NCI-H1417 (cell line): Measurements from ENCODE around the gene MLLT3.

Source experiments
- DNase-seq, 3 experiments: peaks; one replicate each; lab custom pipeline; 2025; lab: John Stamatoyannopoulos, UW

MLLT3 gene

GRCh38 chr9:20417373-20418080 is 204.8 kb downstream of the MLLT3 start:
- DNase-seq: peak in 1 of 3 experiments; percentile 7

DNA sequence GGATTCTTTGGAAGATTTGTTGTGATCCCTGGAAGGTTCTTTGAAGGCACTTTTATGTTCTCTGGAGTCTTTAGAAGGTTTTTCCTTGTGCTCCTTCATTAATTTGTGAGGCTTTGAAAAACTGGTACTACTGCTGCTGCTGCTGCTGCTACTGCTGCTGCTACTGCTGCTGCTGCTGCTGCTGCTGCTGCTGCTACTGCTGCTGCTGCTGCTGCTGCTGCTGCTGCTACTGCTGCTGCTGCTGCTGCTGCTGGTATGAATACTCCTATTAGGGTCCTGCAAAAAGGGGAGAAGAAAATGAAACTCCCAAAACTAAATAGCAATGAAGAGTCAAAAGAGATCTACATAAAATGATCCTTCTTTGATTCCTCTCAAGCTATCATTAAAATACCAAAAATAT is 208.1 kb downstream of the MLLT3 start:
- DNase-seq: no peak

DNA sequence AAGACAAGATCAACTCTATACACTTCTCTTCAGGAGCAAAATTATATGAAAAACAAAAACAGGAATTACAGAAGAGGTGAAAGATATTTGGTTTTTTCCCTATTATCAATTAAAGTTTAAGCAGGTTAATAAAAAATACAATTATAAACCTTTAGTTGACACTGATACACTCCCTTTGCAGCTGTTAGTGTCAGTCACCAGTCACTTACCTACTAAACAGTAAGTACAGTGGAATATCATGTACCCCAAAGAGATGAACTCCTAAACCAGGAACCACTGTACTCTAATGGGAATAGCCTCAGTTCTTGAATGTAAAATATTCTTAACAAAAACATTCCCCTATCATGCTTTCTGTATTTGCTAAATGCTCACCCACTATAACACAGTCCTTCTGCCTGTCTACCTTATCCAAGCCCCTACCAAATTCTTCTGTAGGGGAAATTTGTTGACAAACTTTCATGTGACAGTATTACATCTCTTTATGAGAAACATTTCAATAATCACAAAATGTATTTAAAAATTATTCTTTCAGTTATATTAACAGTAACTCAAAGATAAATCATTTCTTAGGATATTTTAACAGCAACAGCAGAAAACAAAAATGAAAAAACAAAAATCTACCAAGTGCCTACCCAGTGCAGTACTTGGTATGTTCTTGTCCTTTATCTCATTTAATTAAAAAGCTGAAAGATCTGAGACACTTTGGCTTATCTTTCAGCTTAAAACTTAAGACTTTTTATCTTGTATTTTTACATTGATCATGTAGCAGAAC is 212.8 kb downstream of the MLLT3 start:
- DNase-seq: no peak

DNA sequence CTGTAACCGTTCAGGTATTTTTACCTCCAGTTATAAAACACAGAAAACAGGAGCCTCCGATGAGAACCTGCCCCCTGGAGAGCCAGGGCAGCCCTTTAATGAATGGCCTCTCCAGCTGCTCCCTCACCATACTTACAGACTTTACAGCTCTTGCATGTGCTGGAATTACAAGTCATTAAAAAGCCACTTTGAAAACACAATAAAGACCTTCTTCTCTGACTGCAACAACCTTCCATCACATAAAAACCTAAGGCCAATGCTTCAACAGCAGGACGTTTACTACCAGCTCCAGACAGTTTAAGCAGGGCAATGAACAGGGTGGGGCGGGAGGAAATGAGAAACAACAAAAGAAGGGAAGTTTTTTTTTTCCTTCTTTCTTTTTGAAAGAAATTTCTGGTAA is 213.8 kb downstream of the MLLT3 start:
- DNase-seq: peak in 1 of 3 experiments; percentile 3

DNA sequence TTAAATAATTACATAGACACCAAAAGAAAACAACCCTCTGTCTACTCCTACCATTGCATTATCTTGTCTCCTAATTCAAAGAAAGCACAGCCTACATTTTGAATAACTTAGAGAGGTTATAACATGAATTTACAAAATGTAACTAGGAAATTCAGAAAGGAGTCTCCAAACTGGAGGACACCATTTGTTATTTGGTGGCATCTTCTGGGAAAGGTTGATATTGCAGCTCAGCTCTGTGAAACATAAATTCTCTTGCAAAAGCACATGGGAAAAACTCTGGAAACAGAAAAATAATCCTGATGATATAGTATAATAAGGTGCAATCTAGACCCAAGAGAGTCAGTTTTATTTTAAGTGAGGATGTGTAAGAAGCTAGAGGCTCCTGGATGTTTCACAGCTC is 215.3 kb downstream of the MLLT3 start:
- DNase-seq: no peak

DNA sequence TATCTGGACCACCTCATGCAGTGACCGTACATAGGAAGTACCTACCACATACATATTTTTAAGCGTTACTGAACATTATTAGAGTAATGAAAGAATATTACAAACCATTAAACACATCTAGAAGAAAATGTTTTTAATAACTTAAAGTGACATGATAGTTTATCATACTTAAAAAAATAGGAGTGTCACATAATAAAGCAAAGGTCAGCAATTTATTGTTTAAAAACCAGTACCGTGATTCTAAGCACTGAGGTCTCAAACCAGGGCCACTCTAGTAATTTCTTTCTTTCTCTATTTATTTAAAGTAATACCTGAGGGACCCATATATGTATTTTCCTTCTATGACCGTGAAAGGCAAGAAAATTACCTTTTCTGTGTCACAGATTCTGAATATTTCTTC is 216.0 kb downstream of the MLLT3 start:
- DNase-seq: no peak

DNA sequence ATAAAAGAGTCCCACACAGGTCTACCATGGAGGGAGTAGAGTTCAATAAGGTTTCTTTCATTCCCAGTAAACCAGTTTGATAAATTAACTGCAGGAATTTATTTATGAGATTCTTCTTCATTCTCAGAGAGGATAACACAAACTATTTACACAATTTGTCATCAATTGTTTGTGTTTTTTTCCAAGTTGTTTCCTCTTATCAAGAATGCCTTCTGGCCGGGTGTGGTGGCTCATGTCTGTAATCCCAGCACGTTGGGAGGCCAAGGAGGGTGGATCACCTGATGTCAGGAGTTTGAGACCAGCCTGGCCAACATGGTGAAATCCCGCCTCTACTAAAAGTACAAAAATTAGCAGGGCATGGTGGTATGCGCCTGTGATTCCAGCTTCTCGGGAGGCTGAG is 216.7 kb downstream of the MLLT3 start:
- no peak for DNase-seq

DNA sequence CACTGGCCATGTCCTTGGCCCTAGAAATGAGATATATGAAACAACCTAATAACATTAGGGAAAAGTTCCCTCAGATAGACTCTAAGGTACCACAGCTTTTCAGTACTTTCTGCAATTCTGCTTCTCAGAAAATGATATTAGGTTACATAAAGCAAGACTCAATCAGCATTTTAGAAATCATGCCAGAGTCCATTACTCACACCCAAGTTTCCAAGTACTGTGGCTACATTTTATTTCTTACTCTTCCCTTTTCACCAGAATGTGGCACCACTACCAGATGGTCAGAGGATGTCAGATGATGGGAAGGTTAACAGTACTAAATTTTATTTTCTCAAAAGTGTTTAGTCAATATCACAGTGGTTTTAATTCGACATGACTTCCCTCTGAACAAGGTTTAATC is 217.2 kb downstream of the MLLT3 start:
- DNase-seq: no peak

DNA sequence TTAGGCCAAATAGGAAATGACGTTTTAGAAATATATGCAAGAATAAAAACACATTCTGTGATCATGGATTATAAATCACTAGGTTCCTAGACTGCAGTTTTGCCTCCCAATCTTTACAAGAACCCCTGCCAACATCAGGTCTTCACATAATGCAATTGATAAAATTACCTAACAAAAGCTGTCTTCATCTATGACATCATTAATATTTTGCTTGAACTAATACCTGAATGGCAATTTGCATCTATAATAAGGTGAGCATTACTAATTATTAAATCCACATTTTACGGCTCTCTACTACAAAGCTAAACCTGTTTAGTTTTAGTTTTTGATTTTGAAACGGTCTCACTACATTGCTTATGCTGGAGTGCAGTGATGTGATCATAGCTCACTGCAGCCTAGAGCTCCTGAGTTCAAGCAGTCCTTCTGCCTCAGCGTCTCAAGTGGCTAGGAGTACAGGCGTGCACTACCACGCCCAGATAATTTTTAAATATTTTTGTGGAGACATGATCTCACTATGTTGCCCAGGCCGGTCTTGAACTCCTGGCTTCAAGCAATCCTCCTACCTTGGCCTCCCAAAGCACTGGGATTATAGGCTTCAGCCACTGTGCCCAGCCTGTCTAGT is 218.0 kb downstream of the MLLT3 start:
- no peak for DNase-seq

DNA sequence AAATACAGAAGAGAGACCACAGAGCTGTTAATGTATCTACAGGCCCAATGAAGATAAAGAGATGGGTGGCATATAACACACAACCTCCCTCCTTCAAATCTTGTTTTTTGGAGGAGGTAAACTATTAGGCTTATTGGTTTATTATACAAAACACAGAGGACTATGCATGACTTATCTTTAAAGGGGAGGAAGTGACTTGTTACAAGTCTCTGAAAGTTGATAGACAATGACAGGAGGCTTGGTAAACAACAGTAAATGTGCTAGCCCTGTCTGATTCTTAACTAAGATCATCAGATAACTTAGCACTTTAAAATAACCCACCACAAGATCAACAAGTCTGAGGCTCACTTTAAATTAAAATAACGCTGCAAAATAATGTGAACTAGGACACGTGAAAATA is 219.0 kb downstream of the MLLT3 start:
- DNase-seq: no peak

DNA sequence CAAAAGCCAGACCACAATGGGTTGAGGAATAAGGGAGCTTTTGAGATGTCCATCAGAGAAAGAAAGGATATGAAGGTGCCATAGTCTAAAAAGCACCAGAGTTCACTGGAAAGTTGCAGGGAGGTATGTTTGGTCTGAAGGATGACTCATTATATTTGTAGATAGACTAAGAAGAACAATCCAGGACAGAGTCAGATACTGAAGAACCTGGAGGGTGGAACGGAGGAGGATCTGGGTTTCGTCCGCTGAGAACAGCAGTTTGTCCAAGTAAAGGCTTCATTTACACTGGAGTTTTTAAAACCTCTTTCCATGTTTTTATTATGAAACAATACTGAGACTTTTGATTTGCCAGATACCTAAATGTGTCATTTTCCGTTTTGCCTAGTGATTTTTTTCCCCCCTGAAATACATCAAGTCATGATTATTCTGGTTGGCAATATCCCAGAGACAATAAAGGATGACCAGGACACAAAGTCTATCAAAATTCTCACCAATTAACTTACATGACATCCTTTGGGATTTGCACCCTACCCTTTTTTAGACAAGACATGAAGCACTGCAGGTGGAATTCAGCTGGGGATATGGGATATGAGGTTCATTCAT is 219.9 kb downstream of the MLLT3 start:
- no peak for DNase-seq

DNA sequence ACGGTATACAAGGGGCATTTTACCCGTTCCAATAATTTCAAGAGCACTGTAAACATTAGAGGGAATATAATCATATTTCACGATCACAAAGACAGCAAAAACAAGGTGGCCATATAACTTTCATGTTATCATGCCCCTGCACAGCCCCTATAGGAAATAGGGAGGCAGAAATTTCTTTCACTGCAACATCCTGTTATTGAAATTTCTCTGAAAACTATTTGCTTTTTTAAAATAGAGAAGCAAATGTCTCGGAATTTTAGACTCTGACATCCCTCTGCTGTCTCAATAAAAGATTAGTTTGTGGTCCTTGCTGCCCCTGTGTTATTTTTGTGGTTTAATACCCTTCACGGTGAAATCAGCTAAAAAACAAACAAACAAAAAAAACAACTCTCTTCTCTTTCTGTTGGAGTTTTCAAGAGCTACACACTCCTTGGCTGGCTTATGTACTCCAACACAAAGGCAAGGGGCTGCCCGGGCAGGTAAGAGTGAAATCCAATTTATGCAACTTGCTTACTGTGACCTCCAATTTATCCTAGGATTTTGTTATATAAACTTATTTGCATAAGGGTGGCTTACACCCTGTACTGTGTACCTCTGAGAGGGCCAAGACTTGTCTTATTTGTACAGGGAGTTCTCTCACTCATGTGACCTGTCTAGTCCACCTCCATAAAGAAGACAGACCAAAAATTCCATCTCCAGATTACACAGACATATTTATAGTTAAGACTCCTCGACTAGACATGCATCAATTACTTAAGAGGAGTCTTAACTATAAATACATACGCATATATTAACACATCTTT is 223.6 kb downstream of the MLLT3 start:
- DNase-seq: peak in 1 of 3 experiments; percentile 17

GRCh38 chr9:20397348-20397747 is 225.0 kb downstream of the MLLT3 start:
- no peak for DNase-seq

- DNase-seq: no peak
These were observed 225.8 kb downstream of the MLLT3 start for GRCh38 chr9:20396509-20396908.

GRCh38 chr9:20395651-20396050 is 226.6 kb downstream of the MLLT3 start:
- DNase-seq: no peak

DNA sequence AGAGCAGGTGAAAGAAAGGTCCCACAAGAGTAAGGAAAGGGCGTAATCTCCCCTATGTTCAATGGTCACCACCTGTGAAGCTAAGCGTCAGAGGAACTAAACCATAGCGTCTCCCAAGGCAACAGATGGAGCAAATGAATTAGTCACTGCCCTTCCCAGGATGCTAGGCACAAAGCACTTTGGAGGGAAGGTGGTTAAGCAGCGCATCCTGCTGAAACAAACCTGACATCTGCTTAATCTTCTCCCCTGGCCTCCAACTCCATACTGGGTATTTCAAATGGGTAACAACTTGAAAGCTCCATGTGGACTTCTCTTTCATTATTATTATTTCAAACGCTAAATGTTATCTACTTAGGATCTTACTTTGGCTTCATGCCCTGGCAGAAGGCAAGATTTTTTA is 227.3 kb downstream of the MLLT3 start:
- DNase-seq: no peak

DNA sequence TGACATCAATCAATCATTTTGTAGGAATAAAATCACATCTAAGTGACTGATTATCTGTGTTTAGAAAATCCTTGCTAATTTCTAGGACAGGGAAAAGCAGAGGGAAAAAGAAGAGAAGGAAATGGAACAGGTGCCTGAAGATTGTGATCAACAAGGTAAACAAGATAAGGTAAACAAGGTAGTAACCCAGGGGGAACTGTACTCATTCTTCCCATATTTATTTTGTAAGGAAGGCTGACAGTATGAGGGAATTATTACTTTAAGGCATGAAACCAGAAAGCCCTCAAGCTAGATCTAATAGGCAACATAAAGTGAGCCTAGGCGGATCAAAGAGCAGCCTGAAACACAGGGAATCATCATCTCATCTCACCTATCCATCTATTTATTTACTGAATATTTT is 231.1 kb downstream of the MLLT3 start:
- DNase-seq: peak in 1 of 3 experiments; percentile 8

- no peak for DNase-seq
These were observed 231.9 kb downstream of the MLLT3 start for GRCh38 chr9:20390400-20390799.

- no peak for DNase-seq
These were observed 235.2 kb downstream of the MLLT3 start for GRCh38 chr9:20387062-20387461.

DNA sequence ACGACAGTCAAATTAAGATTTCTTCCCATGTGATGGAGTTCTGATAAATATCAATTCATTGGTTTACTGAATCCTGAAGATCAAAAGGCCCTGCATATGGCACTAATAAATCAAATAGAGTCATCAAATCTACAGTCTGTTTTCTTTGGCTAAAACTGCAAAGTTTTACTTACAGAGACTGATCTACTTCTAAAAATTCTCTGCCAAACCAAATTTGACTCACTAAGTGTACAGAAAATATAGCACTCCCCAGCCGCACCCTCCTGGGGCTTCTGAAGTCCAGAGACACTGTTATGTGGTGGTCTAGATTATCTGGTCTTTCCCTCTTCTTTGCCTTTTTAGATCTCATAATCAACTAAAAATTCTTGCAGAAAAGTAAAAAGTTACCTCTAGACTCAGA is 237.7 kb downstream of the MLLT3 start:
- no peak for DNase-seq

DNA sequence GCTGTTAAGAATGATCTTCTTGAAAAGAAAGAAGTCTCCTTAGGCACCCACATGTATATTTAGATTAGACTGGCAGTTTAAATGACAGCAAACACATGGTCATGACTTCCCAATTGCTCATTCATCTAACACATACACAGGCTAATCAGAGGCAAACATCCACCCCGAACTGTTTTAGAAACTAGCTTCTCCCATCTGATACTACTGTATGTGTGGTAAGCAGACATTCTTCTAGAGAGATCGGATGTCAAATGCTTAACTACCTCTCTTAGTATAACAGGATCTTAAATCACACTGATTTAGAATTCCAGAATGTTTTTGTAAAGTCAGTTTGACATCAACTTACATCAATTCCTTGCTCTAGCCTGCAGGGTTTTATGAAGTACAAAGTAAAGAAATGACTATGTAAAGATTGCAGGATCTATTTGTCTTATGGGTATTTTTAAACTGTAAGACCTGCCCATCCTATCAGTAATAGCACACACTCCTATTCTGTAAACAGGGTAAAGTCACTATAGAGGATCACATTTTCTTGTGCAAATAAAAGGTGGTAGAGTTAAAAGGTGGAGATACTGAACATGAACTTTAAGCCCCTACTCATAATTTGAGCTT is 239.7 kb downstream of the MLLT3 start:
- peak in 2 of 3 experiments; percentile 2 to 33 for DNase-seq
